ENCODE measurements around the gene KDM4F. TPM values are rescaled to one million over a fixed set of nuclear protein-coding genes. Genes with fewer than 3 reads are reported as not detected.

KDM4F gene
- total and polyA plus RNA-seq, 2 donors (not counting 1 experiment from before 2014, with no cell fraction given), result not detected

GRCh38 chr11:95081412-95081811, 32.2 kb downstream of the KDM4F start:
- Histone ChIP-seq H3K27ac (ENCODE audit: insufficient read depth, low read length) (no peak overlapping the region), H4K20me1 (ENCODE audit: control insufficient read depth, extremely low read depth, insufficient read depth, low read length) (no peaks in the 10 kb centered on the region), H2AFZ (ENCODE audit: low read length) (peak overlapping the region; percentile 22), H3K36me3 (ENCODE audit: control insufficient read depth, insufficient read depth, low read length) (no peaks in the 10 kb centered on the region), H3K79me2 (ENCODE audit: control insufficient read depth, insufficient read depth, low read length) (no peaks in the 10 kb centered on the region), H3K9ac (ENCODE audit: insufficient read depth, low read length) (no peak overlapping the region), H3K4me3 (replicated peaks in 1 of 4; ENCODE audit: control extremely low read depth in 1 of 4, insufficient read depth in 1 of 4, low read depth in 3 of 4, low read length in 4 of 4) (no peak overlapping the region), H3K4me1 (ENCODE audit: control insufficient read depth, extremely low read depth, insufficient read depth, low read length) (peaks cover 2% of the 10 kb centered on the region), H3K9me3 (ENCODE audit: control insufficient read depth, insufficient read depth, low read depth, low read length) (no peaks in the 10 kb centered on the region), H3K4me2 (ENCODE audit: extremely low read depth, insufficient read depth, low read length) (no peak overlapping the region), H3K27me3 (ENCODE audit: control insufficient read depth, insufficient read depth, low read length) (no peaks in the 10 kb centered on the region)
- DNase-seq (ENCODE audit: low read depth in 2 of 2), result peak in 1 of 2 donors; percentile 18
- no peak for TF ChIP-seq CTCF (conservative IDR thresholded peaks at IDR 0.05 in 1 of 2, IDR thresholded peaks at IDR 0.05 in 1 of 2; ENCODE audit: low read depth in 1 of 2, low read length in 2 of 2)
- no peak for TF ChIP-seq EZH2 (IDR thresholded peaks at IDR 0.05; ENCODE audit: low read length, missing control alignments)

- H3K27me3 ChIP-seq (ENCODE audit: control insufficient read depth, insufficient read depth, low read length), result no peaks in the 10 kb centered on the region
- H3K36me3 ChIP-seq (ENCODE audit: control insufficient read depth, insufficient read depth, low read length), result no peaks in the 10 kb centered on the region
- H2AFZ ChIP-seq (ENCODE audit: low read length), result no peak overlapping the region
- no peaks in the 10 kb centered on the region for H3K79me2 ChIP-seq (ENCODE audit: control insufficient read depth, insufficient read depth, low read length)
- H3K9ac ChIP-seq (ENCODE audit: insufficient read depth, low read length), result no peak overlapping the region
- no peaks in the 10 kb centered on the region for H3K9me3 ChIP-seq (ENCODE audit: control insufficient read depth, insufficient read depth, low read depth, low read length)
- H3K27ac ChIP-seq (ENCODE audit: insufficient read depth, low read length), result no peak overlapping the region
- H3K4me2 ChIP-seq (ENCODE audit: extremely low read depth, insufficient read depth, low read length), result no peak overlapping the region
- no peak for DNase-seq (ENCODE audit: low read depth in 2 of 2)
- TF ChIP-seq EZH2 (IDR thresholded peaks at IDR 0.05; ENCODE audit: low read length, missing control alignments) (no peak), CTCF (conservative IDR thresholded peaks at IDR 0.05 in 1 of 2, IDR thresholded peaks at IDR 0.05 in 1 of 2; ENCODE audit: low read depth in 1 of 2, low read length in 2 of 2) (no peak)
- no peaks in the 10 kb centered on the region for H3K4me1 ChIP-seq (ENCODE audit: control insufficient read depth, extremely low read depth, insufficient read depth, low read length)
- H3K4me3 ChIP-seq (replicated peaks in 1 of 4; ENCODE audit: control extremely low read depth in 1 of 4, insufficient read depth in 1 of 4, low read depth in 3 of 4, low read length in 4 of 4), result no peak overlapping the region
- H4K20me1 ChIP-seq (ENCODE audit: control insufficient read depth, extremely low read depth, insufficient read depth, low read length), result no peaks in the 10 kb centered on the region
Observed at GRCh38 chr11:95082576-95083001, 33.4 kb downstream of the KDM4F start.

- no peak for TF ChIP-seq CTCF (conservative IDR thresholded peaks at IDR 0.05 in 1 of 2, IDR thresholded peaks at IDR 0.05 in 1 of 2; ENCODE audit: low read depth in 1 of 2, low read length in 2 of 2)
- no peak for TF ChIP-seq EZH2 (IDR thresholded peaks at IDR 0.05; ENCODE audit: low read length, missing control alignments)
- DNase-seq (ENCODE audit: low read depth in 2 of 2), result peak in 1 of 2 donors; percentile 79
- H4K20me1 ChIP-seq (ENCODE audit: control insufficient read depth, extremely low read depth, insufficient read depth, low read length), result no peaks in the 10 kb centered on the region
- H3K27me3 ChIP-seq (ENCODE audit: control insufficient read depth, insufficient read depth, low read length), result no peaks in the 10 kb centered on the region
- no peaks in the 10 kb centered on the region for H3K36me3 ChIP-seq (ENCODE audit: control insufficient read depth, insufficient read depth, low read length)
- no peaks in the 10 kb centered on the region for H3K4me1 ChIP-seq (ENCODE audit: control insufficient read depth, extremely low read depth, insufficient read depth, low read length)
- H3K9ac ChIP-seq (ENCODE audit: insufficient read depth, low read length), result no peak overlapping the region
- H3K27ac ChIP-seq (ENCODE audit: insufficient read depth, low read length), result no peak overlapping the region
- no peaks in the 10 kb centered on the region for H3K79me2 ChIP-seq (ENCODE audit: control insufficient read depth, insufficient read depth, low read length)
- no peak overlapping the region for H3K4me3 ChIP-seq (replicated peaks in 1 of 4; ENCODE audit: control extremely low read depth in 1 of 4, insufficient read depth in 1 of 4, low read depth in 3 of 4, low read length in 4 of 4)
- H3K9me3 ChIP-seq (ENCODE audit: control insufficient read depth, insufficient read depth, low read depth, low read length), result no peaks in the 10 kb centered on the region
- no peak overlapping the region for H3K4me2 ChIP-seq (ENCODE audit: extremely low read depth, insufficient read depth, low read length)
- H2AFZ ChIP-seq (ENCODE audit: low read length), result no peak overlapping the region
Observed at GRCh38 chr11:95084509-95084908, 35.3 kb downstream of the KDM4F start.

Data from fibroblast of lung (primary cell).